Occipital lobe (tissue), 2 donors: ENCODE measurements around the gene DNAJC28. TPM values are rescaled to one million over a fixed set of nuclear protein-coding genes. Genes with fewer than 3 reads are reported as not detected.
A peak's percentile ranks its signal among the peaks of the same experiment; 100 is the strongest.
"Not testable (repeated sequence)": the region's sequence is repeated elsewhere in the genome, so short reads cannot be mapped to it uniquely, and the experiment has no call there.

Experiments used
- DNase-seq: peaks from one replicate; lab custom pipeline; 2025; lab: John Stamatoyannopoulos, UW
- total RNA-seq: library from RNA; depleted of rRNA; stranded (reverse); fragments of >200 nt; gene quantifications from one replicate; pipeline ENCODE4 v1.2.3, GENCODE V29; 2014

The DNAJC28 gene
- total RNA-seq, 1 donor from 2014 or later = 6.4 TPM

GRCh38 chr21:33481314-33481943 is 10.1 kb downstream of the DNAJC28 start:
- DNase-seq = no peak

- no peak for DNase-seq
Measured at GRCh38 chr21:33480481-33481103, 10.9 kb downstream of the DNAJC28 start.

DNA sequence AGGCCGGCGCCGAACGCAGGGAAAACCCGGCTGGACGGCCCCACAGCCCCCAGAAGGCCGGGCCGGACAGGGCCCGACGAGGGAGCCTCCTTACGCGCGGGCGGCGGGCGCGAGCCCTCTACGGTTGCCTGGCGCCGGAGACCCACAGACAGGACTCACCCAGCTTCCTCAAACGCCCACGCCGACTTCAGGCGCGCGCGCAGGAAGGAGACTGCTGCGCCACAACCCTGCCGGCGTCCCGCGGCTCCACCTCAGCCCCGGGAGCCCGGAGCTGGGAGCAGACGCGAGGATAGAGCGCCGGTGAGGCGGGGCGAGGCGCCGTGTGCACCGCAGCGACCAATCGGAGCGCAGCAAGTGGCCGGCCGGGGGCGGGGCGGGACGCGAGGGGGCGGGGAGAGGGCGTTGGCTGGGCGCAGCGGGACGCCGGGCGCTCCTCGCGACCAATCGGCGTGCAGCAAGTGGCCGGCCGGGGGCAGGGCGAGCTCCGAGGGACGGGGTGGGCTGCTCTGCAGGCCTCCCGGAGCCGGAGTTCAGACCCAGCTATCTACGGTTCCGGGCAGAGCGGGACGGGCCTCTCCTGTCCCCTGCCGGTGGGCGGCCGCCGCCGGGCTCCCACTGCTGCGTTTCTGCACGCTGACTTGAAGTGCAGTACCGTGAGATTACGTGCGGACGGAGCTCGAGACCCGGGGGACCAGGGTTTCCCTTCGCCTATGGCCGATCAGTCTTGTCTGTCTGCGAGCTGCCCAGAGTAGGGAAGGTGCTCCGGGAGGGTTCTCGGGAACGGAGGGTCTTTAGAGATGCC is 11.6 kb downstream of the DNAJC28 start, which contains the start of gene TMEM50B:
TSS of gene TMEM50B (minus strand) at position 296 of the 802 bp plus-strand sequence. CDS start 11,089 bp downstream, outside the sequence.
- DNase-seq = peak; percentile 98

GRCh38 chr21:33478935-33479678 is 12.4 kb downstream of the DNAJC28 start:
- peak; percentile 38 for DNase-seq

GRCh38 chr21:33478182-33478581 is 13.3 kb downstream of the DNAJC28 start:
- no peak for DNase-seq

DNA sequence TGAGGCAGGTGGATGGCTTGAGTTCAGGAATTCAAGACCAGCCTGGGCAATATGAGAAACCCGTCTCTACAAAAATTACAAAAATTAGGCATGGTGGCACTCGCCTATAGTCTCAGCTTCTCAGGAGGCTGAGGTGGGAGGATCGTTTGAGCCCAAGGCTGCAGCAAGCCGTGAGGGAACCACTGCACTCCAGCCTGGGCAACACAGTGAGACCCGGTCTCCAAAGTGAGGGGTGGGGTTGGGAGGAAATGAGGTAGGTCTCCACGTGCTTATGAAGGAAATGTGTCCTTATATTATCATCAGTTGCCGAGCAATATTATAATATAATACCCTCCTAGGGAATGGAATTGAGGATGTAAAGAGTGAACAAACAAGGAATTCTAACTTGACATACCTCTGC is 14.4 kb downstream of the DNAJC28 start:
- DNase-seq = no peak

DNA sequence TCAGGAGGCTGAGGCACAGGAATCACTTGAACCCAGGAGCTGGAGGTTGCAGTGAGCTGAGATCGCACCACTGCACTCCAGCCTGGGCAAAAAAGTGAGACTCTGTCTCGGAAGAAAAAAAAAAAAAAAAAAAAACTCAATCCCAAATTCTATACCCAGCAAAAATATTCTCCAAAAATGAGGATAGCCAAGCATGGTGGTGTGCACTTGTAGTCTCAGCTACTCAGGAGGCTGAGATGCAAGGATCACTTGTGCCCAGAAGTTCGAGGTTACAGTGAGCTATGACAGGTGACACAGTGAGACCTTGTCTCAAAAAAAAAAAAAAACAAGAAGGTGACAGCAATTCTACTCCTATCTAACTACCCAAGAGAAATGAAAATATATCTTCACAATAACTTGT is 18.2 kb downstream of the DNAJC28 start:
- no peak for DNase-seq

GRCh38 chr21:33470701-33471100 is 20.8 kb downstream of the DNAJC28 start:
- DNase-seq = no peak

- not testable (repeated sequence) for DNase-seq
Measured at GRCh38 chr21:33469183-33469582, 22.3 kb downstream of the DNAJC28 start.

- no peak for DNase-seq
Measured at GRCh38 chr21:33461538-33462250, 29.8 kb downstream of the DNAJC28 start.

DNA sequence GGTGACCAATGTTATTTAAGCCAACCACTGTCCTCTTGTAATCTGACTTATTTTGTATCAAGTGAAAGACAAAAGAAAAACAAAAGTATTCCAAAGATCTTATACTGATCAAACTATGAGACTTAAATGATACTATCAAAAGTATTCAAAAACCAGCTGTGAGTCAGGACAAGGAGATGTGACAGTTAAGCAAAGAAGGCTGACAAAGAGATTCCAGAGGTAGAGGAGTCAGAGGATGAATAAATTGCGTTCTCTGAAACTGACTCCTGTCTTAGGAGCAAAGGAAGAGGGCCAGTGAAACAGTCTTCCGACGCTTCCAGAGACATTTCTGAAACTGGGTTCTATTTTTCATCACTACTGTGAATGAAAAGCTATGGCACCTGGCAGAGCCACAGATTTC is 32.7 kb downstream of the DNAJC28 start:
- DNase-seq = no peak

- no peak for DNase-seq
Measured at GRCh38 chr21:33455686-33456446, 35.6 kb downstream of the DNAJC28 start.

DNA sequence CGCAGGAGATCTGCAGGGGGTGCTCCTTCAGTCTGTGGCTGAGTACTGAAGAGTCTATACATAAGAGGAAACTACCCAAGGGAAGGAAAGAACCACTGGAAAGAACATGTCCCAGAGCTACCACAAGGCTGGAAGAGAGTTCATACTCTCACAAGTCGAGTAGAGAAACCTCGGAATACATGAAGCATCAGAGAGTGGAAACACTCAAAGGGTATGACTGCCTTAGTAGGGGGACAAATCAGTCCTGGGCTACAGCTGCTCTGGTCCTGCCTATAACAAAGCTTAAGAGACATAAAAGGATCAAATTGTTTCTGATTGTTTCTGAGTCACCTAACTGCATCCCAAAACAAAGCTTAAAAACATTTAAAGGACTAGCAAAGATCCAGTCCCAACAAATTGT is 39.2 kb downstream of the DNAJC28 start:
- no peak for DNase-seq

DNA sequence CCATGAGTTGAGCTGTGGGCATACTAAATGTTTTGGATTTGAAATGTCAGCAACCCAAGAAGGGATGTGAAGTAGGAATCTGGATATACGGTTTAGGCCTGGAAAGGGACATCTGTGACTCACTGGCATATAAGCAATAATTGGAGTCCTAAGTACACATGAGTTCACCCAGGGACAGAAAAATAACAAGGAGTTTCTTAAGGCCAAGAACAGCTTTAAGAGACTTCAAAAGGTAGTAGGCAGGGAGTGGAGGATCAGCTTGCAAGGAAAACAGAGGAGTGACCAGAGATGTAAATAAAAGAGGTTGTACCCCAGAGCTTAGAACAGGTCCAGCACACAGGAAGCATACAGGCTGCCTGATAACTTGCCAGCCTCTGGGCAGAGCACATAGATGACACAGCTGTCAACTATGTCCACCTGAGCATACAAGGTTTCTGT is 39.9 kb downstream of the DNAJC28 start:
- DNase-seq = no peak

- no peak for DNase-seq
Measured at GRCh38 chr21:33449616-33450015, 41.9 kb downstream of the DNAJC28 start.

DNA sequence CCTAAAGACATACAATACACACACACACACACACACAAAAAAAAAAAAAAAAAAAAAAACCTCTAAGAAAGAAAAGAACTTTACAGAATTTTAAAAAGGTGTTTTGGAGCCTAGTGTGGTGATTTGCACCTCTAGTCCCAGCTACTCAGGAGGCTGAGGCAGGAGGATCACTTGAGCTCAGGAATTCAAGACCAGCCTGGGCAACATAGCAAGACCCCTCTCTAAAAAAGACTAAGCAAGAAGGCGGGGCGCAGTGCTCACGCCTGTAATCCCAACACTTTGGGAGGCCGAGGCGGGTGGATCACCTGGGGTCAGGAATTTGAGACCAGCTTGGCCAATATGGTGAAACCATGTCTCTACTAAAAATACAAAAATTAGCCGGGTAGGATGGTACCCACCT is 44.9 kb downstream of the DNAJC28 start:
- not testable (repeated sequence) for DNase-seq

DNA sequence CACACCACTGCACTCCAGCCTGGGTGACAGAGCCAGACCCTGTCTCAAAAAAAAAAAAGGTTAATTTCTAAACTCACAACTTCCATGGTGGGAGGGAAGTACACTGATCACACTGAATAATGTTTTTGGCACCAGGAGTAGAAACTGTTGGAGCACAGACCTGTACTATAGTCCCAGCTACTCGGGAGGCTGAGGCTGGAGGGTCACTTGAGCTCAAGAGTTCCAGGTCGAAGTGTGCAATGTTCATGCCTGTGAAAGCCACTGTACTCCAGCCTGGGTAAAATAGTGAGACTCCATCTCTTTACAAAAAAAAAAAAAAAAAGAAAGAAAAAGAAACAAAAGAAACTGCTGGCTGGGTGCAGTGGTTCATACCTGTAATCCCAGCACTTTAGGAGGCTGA is 47.0 kb downstream of the DNAJC28 start:
- DNase-seq = no peak

- no peak for DNase-seq
Measured at GRCh38 chr21:33443194-33443593, 48.3 kb downstream of the DNAJC28 start.

- no peak for DNase-seq
Measured at GRCh38 chr21:33441489-33442477, 49.7 kb downstream of the DNAJC28 start.
